SK-N-SH (cell line): Measurements from ENCODE around the gene GAB1. TPM values are rescaled to one million over a fixed set of nuclear protein-coding genes. Genes with fewer than 3 reads are reported as not detected.

Experiments used
- CTCF ChIA-PET: fragments of 300-600, 350-600 bp; formaldehyde crosslinking; extraction: SDS; loops from one replicate; lab custom pipeline; 2021; lab: Yijun Ruan, JAX
- POLR2A ChIA-PET: fragments of 350-600 bp; sonication (Branson Sonifier 250); formaldehyde crosslinking; extraction: SDS; loops from one replicate; lab custom pipeline; 2020; ENCODE audit warnings: antibody characterized with exemption, inconsistent platforms; lab: Yijun Ruan, JAX
- DNase-seq: peaks from one replicate; pipeline ENCODE4 v3.0.0; 2012
- H2AFZ ChIP-seq: fragments of 200-600 bp; sonication (generic); 2 replicates; pipeline ENCODE4 v1.8.1; 2016; ENCODE audit warnings: antibody characterized with exemption, mild to moderate bottlenecking, low read depth
- H3F3A ChIP-seq: fragments of 200-600 bp; sonication (generic); replicated peaks from 2 replicates; pipeline ENCODE3; 2016; ENCODE audit warnings: antibody characterized with exemption, mild to moderate bottlenecking; ENCODE audit not compliant: insufficient read depth
- H3K27ac ChIP-seq, 2 experiments: fragments of 200-500 bp in 1 of 2; fragments of 200-600 bp in 1 of 2; sonication (Bioruptor generic) in 1 of 2; sonication (generic), shearing (Covaris generic) in 1 of 2; 2 replicates each; pipeline versions ENCODE4 v1.5.1 to v1.6.1; 2014 to 2016; ENCODE audit warnings: low read depth in 2 of 2, inconsistent platforms in 1 of 2, low read length in 1 of 2, mild to moderate bottlenecking in 1 of 2, mixed read lengths in 1 of 2
- H3K27me3 ChIP-seq: fragments of 200-600 bp; sonication (generic), shearing (Covaris generic); 2 replicates; pipeline ENCODE4 v1.6.1; 2016; ENCODE audit warnings: mixed run types; ENCODE audit not compliant: insufficient read depth
- H3K36me3 ChIP-seq, 2 experiments: fragments of 200-500 bp in 1 of 2; fragments of 200-600 bp in 1 of 2; sonication (Bioruptor generic) in 1 of 2; sonication (generic) in 1 of 2; replicated peaks in 1 of 2; 2 replicates each; pipeline versions ENCODE3 to v1.5.1; 2014 to 2016; ENCODE audit warnings: low read length in 1 of 2, mild to moderate bottlenecking in 1 of 2; ENCODE audit not compliant: insufficient read depth in 2 of 2, control insufficient read depth in 1 of 2
- H3K4me1 ChIP-seq, 2 experiments: fragments of 200-500 bp in 1 of 2; fragments of 200-600 bp in 1 of 2; sonication (Bioruptor generic) in 1 of 2; sonication (generic), shearing (Covaris generic) in 1 of 2; 2 replicates each; pipeline versions ENCODE4 v1.5.1 to v1.6.1; 2014 to 2016; ENCODE audit warnings: low read depth in 1 of 2, low read length in 1 of 2, mixed run types in 1 of 2; ENCODE audit not compliant: insufficient read depth in 2 of 2, control insufficient read depth in 1 of 2
- H3K4me2 ChIP-seq: fragments of 200-600 bp; sonication (generic), shearing (Covaris generic); 2 replicates; pipeline ENCODE4 v1.6.1; 2017; ENCODE audit warnings: mixed run types
- H3K4me3 ChIP-seq, 2 experiments: fragments of 200-500 bp in 1 of 2; fragments of 200-600 bp in 1 of 2; sonication (Bioruptor generic) in 1 of 2; sonication (generic), shearing (Covaris generic) in 1 of 2; 2 replicates each; pipeline versions ENCODE4 v1.5.1 to v1.8.1; 2014 to 2016; ENCODE audit warnings: low read depth in 2 of 2, inconsistent platforms in 1 of 2, low read length in 1 of 2, mild to moderate bottlenecking in 1 of 2, mixed read lengths in 1 of 2, moderate library complexity in 1 of 2
- H3K79me2 ChIP-seq: fragments of 200-600 bp; sonication (generic); 2 replicates; pipeline ENCODE4 v1.8.1; 2017; ENCODE audit warnings: mild to moderate bottlenecking; ENCODE audit not compliant: insufficient read depth
- H3K9ac ChIP-seq: fragments of 200-600 bp; sonication (generic); 2 replicates; pipeline ENCODE4 v1.6.1; 2017; ENCODE audit warnings: mixed run types
- H3K9me2 ChIP-seq: fragments of 200-600 bp; sonication (generic); 2 replicates; pipeline ENCODE4 v1.6.1; 2017; ENCODE audit warnings: mixed run types
- H3K9me3 ChIP-seq: fragments of 200-600 bp; sonication (generic); 2 replicates; pipeline ENCODE4 v1.6.1; 2017; ENCODE audit warnings: mixed run types, mild to moderate bottlenecking, moderate library complexity
- H4K20me1 ChIP-seq: fragments of 200-600 bp; sonication (generic); 2 replicates; pipeline ENCODE4 v1.6.1; 2017; ENCODE audit warnings: mild to moderate bottlenecking, mixed run types; ENCODE audit not compliant: insufficient read depth
- CHD2 ChIP-seq: fragments of 150-350 bp; IDR thresholded peaks from 2 replicates; pipeline ENCODE4 v1.6.1; 2018; ENCODE audit warnings: low read length; ENCODE audit not compliant: partially characterized antibody
- ELF1 ChIP-seq: IDR thresholded peaks from 2 replicates; pipeline ENCODE4 v1.4.0; 2012
- EP300 ChIP-seq, 2 experiments: IDR thresholded peaks; 2 replicates each; pipeline versions ENCODE4 v1.4.0 to v1.6.1; 2012; ENCODE audit warnings: borderline replicate concordance in 1 of 2, low read depth in 1 of 2, low read length in 1 of 2
- FOSL2 ChIP-seq: IDR thresholded peaks from 2 replicates; pipeline ENCODE4 v1.4.0; 2012; ENCODE audit warnings: low read depth, mild to moderate bottlenecking, moderate library complexity, borderline replicate concordance
- GABPA ChIP-seq: IDR thresholded peaks from 2 replicates; pipeline ENCODE4 v1.4.0; 2012; ENCODE audit warnings: low read depth, mild to moderate bottlenecking
- GATA2 ChIP-seq: sonication (generic); formaldehyde crosslinking; IDR thresholded peaks from 2 replicates; pipeline ENCODE4 v1.5.0; 2020; ENCODE audit warnings: mild to moderate bottlenecking, missing genetic modification reagents
- MEF2A ChIP-seq: IDR thresholded peaks from 2 replicates; pipeline ENCODE4 v1.4.0; 2012; ENCODE audit warnings: low read depth, borderline replicate concordance
- NFIC ChIP-seq: IDR thresholded peaks from 2 replicates; pipeline ENCODE4 v1.4.0; 2012; ENCODE audit warnings: borderline replicate concordance
- RCOR1 ChIP-seq: fragments of 150-350 bp; IDR thresholded peaks from 2 replicates; pipeline ENCODE4 v1.6.1; 2017; ENCODE audit warnings: antibody characterized with exemption, low read length
- RFX5 ChIP-seq: IDR thresholded peaks from 2 replicates; pipeline ENCODE4 v1.6.1; 2012; ENCODE audit warnings: mild to moderate bottlenecking, improper control_type of control experiment, low read length
- RXRA ChIP-seq: IDR thresholded peaks from 2 replicates; pipeline ENCODE4 v1.4.0; 2012; ENCODE audit warnings: low read depth, mild to moderate bottlenecking, borderline replicate concordance
- TAF1 ChIP-seq: IDR thresholded peaks from 2 replicates; pipeline ENCODE4 v1.6.1; 2012; ENCODE audit warnings: low read depth, mild to moderate bottlenecking, low read length, moderate library complexity, borderline replicate concordance
- TCF12 ChIP-seq: IDR thresholded peaks from 2 replicates; pipeline ENCODE4 v1.4.0; 2012
- TEAD4 ChIP-seq: IDR thresholded peaks from 2 replicates; pipeline ENCODE4 v1.4.0; 2012; ENCODE audit warnings: mild to moderate bottlenecking, borderline replicate concordance; ENCODE audit not compliant: insufficient read depth
- YY1 ChIP-seq: IDR thresholded peaks from 2 replicates; pipeline ENCODE4 v1.4.0; 2012; ENCODE audit warnings: low read depth, mild to moderate bottlenecking
- WGBS: methylation state at CpG from one replicate; pipeline ENCODE4 v1.1.6; 2017; ENCODE audit warnings: low lambda C conversion rate; 5-methylcytosine and 5-hydroxymethylcytosine counted together
- polyA plus RNA-seq, 3 experiments: library from polyadenylated mRNA; depleted of rRNA; stranded (reverse); fragments of >200 nt; gene quantifications; 2 replicates each; pipeline ENCODE4 v1.2.3, GENCODE V29; 2012
- TF ChIP-seq, protein P1 (sequence below): IDR thresholded peaks from 2 replicates; pipeline ENCODE4 v1.6.1; 2012; ENCODE audit warnings: mild to moderate bottlenecking, low read depth, low read length, moderate library complexity
- TF ChIP-seq, protein P2 (sequence below): IDR thresholded peaks from 2 replicates; pipeline ENCODE4; 2012
- TF ChIP-seq, protein P3 (sequence below): fragments of 200-600 bp; sonication (generic); IDR thresholded peaks from 2 replicates; pipeline ENCODE4 v1.6.1; 2017; ENCODE audit warnings: antibody characterized with exemption, mild to moderate bottlenecking, moderate library complexity
- TF ChIP-seq, protein P4 (sequence below): IDR thresholded peaks from 2 replicates; pipeline ENCODE4 v1.4.0; 2012; ENCODE audit warnings: low read depth, borderline replicate concordance

Gene GAB1
- polyA plus RNA-seq, 1 of the 3 experiments (the other 2 are of a cell fraction) = 3.7 TPM

DNA sequence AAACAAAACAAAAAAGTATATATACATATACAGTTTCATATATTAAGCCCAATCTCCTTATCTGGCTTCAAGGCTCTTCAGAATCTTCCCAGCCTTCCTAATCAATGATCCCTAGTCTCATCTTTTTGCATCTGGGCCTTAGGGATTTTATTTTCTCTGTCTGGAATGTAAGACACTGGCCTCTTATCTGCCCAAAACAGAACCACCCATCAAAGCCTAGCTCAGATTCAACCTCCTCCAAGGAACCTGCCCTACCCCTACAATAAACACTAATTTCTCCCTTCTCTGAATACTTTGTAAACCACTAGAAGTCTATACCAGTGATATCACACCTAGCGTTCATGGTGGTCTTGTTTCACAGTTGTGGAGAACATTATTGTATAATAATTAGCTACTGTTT lies 23.2 kb upstream of the GAB1 start:
- ChIA-PET CTCF (interaction anchor here (1.9 kb wide), 1 partner anchor 14 kb away, joined by 4 read pairs; no protein-coding TSS in a partner anchor), POLR2A (no interaction called here)
- no peak overlapping the region for H3K9ac ChIP-seq
- no peak overlapping the region for H3K4me3 ChIP-seq
- H3K4me1 ChIP-seq = peaks cover 0 to 2% of the 10 kb centered on the region in 2 experiments; a peak in 1 of 4 replicates
- no peaks in the 10 kb centered on the region for H3K9me2 ChIP-seq
- TF ChIP-seq MEF2A (no peak), YY1 (no peak), TAF1 (no peak), RCOR1 (no peak), TEAD4 (no peak), ELF1 (no peak), GABPA (no peak), RFX5 (no peak), CHD2 (no peak), GATA2 (CRISPR knock-in tag) (no peak), TCF12 (no peak), NFIC (no peak), FOSL2 (no peak), RXRA (no peak), EP300 (IDR thresholded peaks at IDR 0.05; ENCODE audit: borderline replicate concordance in 1 of 2, low read depth in 1 of 2, low read length in 1 of 2) (no peak)
- TF ChIP-seq, protein P1, sequence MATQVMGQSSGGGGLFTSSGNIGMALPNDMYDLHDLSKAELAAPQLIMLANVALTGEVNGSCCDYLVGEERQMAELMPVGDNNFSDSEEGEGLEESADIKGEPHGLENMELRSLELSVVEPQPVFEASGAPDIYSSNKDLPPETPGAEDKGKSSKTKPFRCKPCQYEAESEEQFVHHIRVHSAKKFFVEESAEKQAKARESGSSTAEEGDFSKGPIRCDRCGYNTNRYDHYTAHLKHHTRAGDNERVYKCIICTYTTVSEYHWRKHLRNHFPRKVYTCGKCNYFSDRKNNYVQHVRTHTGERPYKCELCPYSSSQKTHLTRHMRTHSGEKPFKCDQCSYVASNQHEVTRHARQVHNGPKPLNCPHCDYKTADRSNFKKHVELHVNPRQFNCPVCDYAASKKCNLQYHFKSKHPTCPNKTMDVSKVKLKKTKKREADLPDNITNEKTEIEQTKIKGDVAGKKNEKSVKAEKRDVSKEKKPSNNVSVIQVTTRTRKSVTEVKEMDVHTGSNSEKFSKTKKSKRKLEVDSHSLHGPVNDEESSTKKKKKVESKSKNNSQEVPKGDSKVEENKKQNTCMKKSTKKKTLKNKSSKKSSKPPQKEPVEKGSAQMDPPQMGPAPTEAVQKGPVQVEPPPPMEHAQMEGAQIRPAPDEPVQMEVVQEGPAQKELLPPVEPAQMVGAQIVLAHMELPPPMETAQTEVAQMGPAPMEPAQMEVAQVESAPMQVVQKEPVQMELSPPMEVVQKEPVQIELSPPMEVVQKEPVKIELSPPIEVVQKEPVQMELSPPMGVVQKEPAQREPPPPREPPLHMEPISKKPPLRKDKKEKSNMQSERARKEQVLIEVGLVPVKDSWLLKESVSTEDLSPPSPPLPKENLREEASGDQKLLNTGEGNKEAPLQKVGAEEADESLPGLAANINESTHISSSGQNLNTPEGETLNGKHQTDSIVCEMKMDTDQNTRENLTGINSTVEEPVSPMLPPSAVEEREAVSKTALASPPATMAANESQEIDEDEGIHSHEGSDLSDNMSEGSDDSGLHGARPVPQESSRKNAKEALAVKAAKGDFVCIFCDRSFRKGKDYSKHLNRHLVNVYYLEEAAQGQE = no peak
- TF ChIP-seq, protein P2, sequence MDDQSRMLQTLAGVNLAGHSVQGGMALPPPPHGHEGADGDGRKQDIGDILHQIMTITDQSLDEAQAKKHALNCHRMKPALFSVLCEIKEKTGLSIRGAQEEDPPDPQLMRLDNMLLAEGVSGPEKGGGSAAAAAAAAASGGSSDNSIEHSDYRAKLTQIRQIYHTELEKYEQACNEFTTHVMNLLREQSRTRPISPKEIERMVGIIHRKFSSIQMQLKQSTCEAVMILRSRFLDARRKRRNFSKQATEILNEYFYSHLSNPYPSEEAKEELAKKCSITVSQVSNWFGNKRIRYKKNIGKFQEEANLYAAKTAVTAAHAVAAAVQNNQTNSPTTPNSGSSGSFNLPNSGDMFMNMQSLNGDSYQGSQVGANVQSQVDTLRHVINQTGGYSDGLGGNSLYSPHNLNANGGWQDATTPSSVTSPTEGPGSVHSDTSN = no peak
- TF ChIP-seq, protein P3, sequence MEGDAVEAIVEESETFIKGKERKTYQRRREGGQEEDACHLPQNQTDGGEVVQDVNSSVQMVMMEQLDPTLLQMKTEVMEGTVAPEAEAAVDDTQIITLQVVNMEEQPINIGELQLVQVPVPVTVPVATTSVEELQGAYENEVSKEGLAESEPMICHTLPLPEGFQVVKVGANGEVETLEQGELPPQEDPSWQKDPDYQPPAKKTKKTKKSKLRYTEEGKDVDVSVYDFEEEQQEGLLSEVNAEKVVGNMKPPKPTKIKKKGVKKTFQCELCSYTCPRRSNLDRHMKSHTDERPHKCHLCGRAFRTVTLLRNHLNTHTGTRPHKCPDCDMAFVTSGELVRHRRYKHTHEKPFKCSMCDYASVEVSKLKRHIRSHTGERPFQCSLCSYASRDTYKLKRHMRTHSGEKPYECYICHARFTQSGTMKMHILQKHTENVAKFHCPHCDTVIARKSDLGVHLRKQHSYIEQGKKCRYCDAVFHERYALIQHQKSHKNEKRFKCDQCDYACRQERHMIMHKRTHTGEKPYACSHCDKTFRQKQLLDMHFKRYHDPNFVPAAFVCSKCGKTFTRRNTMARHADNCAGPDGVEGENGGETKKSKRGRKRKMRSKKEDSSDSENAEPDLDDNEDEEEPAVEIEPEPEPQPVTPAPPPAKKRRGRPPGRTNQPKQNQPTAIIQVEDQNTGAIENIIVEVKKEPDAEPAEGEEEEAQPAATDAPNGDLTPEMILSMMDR = no peak
- TF ChIP-seq, protein P4, sequence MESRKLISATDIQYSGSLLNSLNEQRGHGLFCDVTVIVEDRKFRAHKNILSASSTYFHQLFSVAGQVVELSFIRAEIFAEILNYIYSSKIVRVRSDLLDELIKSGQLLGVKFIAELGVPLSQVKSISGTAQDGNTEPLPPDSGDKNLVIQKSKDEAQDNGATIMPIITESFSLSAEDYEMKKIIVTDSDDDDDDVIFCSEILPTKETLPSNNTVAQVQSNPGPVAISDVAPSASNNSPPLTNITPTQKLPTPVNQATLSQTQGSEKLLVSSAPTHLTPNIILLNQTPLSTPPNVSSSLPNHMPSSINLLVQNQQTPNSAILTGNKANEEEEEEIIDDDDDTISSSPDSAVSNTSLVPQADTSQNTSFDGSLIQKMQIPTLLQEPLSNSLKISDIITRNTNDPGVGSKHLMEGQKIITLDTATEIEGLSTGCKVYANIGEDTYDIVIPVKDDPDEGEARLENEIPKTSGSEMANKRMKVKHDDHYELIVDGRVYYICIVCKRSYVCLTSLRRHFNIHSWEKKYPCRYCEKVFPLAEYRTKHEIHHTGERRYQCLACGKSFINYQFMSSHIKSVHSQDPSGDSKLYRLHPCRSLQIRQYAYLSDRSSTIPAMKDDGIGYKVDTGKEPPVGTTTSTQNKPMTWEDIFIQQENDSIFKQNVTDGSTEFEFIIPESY = no peak
- WGBS = 90% methylated on average over 1 of the region's 1 CpG
- no peak for DNase-seq
- H3K79me2 ChIP-seq = no peaks in the 10 kb centered on the region
- no peaks in the 10 kb centered on the region for H4K20me1 ChIP-seq
- no peaks in the 10 kb centered on the region for H3K27me3 ChIP-seq
- no peaks in the 10 kb centered on the region for H3K9me3 ChIP-seq
- H3K36me3 ChIP-seq = no peaks in the 10 kb centered on the region
- H3K4me2 ChIP-seq = no peak overlapping the region
- H3F3A ChIP-seq = no peaks in the 10 kb centered on the region
- H3K27ac ChIP-seq = no peak overlapping the region
- H2AFZ ChIP-seq = no peak overlapping the region
